ENCODE data around the gene CCNK.
A peak's percentile ranks its signal among the peaks of the same experiment; 100 is the strongest.

The CCNK gene

GRCh38 chr14:99476864-99477263 lies 4.3 kb upstream of the CCNK start:
- in situ Hi-C loops (cut with HindIII; ENCODE audit: low sequenced_read_pairs) = no loop called here

DNA sequence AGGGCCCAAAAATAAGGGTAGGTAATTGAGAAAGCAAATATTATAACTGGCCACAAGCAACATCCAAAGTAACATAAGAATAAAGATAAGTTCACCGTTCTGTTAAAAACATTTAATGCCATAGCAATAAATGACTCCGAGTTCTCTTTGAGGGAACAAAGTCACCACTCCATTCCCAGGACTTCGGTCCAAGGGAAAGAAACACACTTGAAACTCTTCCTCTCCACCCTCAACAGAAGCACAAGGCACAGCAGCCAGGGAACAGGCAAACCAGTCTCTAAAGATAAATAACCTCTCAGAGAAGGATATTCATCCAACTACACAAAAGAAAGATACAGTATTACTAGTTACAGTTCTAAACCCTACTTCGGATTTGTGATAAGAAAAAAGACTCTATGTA lies 3.1 kb upstream of the CCNK start:
- in situ Hi-C loops (cut with HindIII; ENCODE audit: low sequenced_read_pairs) = no loop called here
- H3K4me3 ChIP-seq (ENCODE audit: low read depth, low read length) = no peak overlapping the region
- no peak for DNase-seq (ENCODE audit: low read depth)
- no peak for TF ChIP-seq CTCF (IDR thresholded peaks at IDR 0.05; ENCODE audit: low read depth, low read length, missing control alignments)

More at GRCh38 chr14:99476864-99477263, 4.3 kb upstream of the CCNK start:
- no peak overlapping the region for H3K4me3 ChIP-seq (ENCODE audit: low read depth, low read length)
- DNase-seq (ENCODE audit: low read depth) = no peak
- no peak for TF ChIP-seq CTCF (IDR thresholded peaks at IDR 0.05; ENCODE audit: low read depth, low read length, missing control alignments)

DNA sequence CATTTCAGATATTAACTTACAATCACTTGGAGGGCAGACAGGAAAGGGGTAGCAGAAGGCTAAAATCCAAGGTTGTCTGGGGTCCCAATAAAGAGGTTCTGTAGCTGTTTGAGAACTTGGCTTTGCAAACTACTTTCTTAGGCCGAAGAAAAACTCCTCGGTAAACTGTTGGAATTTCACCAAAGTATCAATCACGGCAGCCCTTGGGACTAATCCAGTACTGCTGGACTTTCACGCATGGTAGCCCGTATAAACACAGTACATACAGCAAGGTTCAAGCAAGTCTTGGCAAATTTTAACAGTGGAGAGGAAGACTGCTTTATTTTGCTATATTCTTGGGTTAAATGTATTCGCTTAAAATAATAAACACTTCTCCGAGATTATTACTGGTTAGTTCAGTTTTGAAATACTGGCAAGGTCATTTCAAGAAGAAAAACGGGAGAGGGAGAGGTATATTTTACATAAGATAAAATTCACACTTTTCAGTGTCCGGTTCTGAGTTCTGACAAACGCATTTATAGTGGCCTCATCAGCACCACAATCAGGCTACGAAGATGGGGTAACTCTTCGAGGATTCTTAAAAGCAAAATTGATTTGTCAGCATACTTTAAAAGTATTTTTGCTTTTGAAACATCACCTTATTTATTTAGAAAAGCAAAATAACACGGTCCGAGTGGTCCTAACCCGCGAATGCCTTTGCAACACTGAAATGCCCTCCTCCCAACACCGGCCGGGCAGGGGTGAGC lies 1.9 kb upstream of the CCNK start:
- no peak for DNase-seq (ENCODE audit: low read depth)
- peak overlapping the region; percentile 65 for H3K4me3 ChIP-seq (ENCODE audit: low read depth, low read length)
- no peak for TF ChIP-seq CTCF (IDR thresholded peaks at IDR 0.05; ENCODE audit: low read depth, low read length, missing control alignments)
- in situ Hi-C loops (cut with HindIII; ENCODE audit: low sequenced_read_pairs) = no loop called here

- no peak for TF ChIP-seq CTCF (IDR thresholded peaks at IDR 0.05; ENCODE audit: low read depth, low read length, missing control alignments)
- peak; percentile 18 for DNase-seq (ENCODE audit: low read depth)
- peak within 1 kb of the TSS; percentile 96 for H3K4me3 ChIP-seq (ENCODE audit: low read depth, low read length)
- in situ Hi-C loops (cut with HindIII; ENCODE audit: low sequenced_read_pairs) = no loop called here
Observed at GRCh38 chr14:99479906-99480869, 1.0 kb upstream of the CCNK start, which contains the start of gene SETD3. Gene SETD3, minus strand, starts transcription at chr14:99480859. Its CDS starts 15,054 bp downstream, at chr14:99465805.

DNA sequence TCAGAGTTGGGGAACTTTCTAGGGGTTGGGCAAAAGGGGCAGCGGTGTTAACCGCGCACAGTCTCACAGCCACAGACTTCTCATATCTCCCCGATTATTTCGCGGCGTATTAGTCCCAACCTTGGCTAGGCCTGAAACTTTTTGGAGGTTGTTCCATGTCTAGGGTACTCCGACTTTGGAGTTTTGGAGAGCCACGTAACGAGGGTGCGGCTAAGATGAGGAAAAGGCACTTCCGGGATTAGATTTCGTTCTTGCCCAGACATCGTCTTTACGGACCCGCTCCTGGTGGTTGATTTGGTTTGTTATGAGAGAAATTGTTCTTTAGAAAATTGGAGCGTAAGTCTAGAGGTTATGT lies 513 bp downstream of the CCNK start:
- peak overlapping the region; percentile 96 for H3K4me3 ChIP-seq (ENCODE audit: low read depth, low read length)
- TF ChIP-seq CTCF (IDR thresholded peaks at IDR 0.05; ENCODE audit: low read depth, low read length, missing control alignments) = no peak
- in situ Hi-C loops (cut with HindIII; ENCODE audit: low sequenced_read_pairs) = no loop called here
- DNase-seq (ENCODE audit: low read depth) = no peak

DNA sequence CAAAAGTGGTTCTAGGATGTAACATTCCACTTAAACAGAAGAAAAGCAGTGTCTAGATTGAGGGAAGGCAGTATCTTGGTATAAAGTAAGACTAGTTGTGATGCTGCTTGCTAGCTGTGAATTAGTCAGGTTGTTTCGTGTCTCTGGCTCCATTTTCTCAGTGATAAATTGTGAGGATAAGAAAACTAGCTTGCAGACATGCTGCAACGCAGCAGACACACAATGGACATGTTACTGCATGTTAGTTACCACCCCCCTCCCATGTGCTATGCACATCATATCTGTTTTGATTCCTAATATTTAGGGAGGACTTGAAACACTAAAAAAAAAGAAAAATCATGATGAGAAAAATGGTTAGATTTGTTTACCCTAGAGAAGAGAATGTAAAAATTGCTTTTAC lies 2.9 kb downstream of the CCNK start:
- DNase-seq (ENCODE audit: low read depth) = no peak
- no peak overlapping the region for H3K4me3 ChIP-seq (ENCODE audit: low read depth, low read length)
- in situ Hi-C loops (cut with HindIII; ENCODE audit: low sequenced_read_pairs) = no loop called here
- TF ChIP-seq CTCF (IDR thresholded peaks at IDR 0.05; ENCODE audit: low read depth, low read length, missing control alignments) = no peak
